IPS-NIHi7 (cell line): Measurements from ENCODE around the gene PDZD4.
A peak's percentile ranks its signal among the peaks of the same experiment; 100 is the strongest.

Experiments
- DNase-seq: peaks from one replicate; pipeline ENCODE4 v3.0.0; 2012; ENCODE audit warnings: mixed read lengths; ENCODE audit errors: extremely low spot score

The PDZD4 gene

DNA sequence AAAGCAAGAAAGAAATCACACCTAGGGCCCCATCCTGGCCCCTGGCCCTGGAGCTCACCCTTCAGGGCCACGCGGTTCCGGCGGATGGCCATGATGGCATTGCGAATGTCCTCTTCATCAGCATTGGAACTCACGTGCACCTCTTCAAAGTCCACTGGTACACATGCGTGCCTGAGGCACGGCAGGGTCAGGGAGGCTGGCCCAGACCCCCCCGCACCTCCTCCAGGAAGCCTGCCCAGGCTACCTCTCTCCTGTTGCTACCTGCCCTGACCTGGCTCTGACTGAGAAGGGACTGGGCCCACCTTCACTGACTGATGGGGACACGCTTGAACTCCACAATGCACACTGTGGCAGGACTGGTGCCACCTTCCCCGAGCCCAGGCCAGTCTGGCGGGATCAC is 40.7 kb downstream of the PDZD4 start:
- DNase-seq, result no peak

DNA sequence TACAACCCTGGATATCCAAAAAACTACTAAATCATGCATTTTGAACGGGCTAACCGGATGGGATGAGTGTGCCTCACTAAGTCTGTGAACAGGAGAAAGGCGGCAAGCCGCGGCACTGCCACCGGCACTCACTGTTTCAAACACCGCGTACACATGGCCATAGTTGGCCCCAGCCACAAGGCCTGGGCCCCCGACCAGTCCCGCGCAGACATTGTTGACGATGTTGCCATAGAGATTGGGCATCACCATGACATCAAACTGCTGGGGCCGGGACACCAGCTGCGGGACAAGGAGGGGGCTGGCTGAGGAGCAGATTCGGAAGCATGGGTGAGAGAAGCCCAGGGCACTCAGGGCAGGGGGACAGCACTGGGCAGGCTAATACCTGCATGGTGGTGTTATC is 43.7 kb downstream of the PDZD4 start:
- DNase-seq, result no peak

DNA sequence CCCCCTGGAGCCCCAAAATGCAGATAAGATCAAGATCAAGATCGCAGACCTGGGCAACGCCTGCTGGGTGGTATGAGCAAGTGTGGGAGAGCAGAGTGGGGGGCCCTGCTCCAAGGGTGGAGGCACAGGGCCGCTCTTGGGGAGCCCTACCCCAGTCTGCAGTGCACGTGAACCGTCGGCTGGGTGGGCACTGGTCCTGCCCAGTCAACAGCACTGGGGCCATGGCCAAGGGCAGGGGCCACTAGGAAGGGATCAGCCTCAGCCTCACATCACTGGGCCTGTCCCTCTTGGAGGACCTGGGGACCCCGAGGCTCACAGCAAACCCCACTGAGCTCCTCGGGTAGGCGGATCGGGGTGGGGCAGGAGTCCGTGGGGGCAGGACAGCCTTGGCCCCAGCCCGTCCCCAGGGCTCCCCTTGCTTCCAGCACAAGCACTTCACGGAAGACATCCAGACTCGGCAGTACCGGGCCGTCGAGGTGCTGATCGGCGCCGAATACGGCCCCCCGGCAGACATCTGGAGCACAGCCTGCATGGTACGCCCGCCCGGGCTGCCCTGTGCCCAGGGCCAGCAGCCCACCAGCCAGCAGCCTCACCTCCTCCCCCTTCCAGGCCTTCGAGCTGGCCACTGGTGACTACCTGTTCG is 45.9 kb downstream of the PDZD4 start:
- DNase-seq, result no peak

DNA sequence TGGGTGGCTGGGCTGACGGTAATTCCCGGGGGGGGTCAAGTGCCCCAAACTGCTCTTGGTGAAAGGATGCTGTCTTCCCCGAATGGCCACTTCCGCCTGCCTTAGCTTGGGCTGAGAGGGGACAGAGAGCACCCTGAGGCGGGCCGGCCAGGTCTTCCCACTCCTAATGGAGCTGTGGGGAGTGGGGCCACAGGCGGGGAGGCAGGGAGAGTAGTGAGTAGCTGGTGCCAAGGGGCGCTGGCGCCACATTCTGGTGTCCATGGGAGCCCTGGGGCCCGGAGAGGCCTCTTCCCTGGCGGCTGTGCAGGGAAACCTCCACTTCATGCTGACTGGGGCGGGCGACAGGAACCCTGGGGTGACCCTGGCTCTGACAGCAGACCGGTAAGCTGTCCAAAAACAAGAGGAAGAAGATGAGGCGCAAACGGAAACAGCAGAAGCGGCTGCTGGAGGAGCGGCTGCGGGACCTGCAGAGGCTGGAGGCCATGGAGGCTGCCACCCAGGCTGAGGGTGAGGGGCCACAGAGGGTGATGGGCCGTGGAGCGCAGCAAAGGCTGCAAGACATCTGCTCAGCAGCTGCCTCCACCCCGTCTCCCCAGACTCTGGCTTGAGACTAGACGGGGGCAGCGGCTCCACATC is 46.8 kb downstream of the PDZD4 start:
- DNase-seq, result no peak

DNA sequence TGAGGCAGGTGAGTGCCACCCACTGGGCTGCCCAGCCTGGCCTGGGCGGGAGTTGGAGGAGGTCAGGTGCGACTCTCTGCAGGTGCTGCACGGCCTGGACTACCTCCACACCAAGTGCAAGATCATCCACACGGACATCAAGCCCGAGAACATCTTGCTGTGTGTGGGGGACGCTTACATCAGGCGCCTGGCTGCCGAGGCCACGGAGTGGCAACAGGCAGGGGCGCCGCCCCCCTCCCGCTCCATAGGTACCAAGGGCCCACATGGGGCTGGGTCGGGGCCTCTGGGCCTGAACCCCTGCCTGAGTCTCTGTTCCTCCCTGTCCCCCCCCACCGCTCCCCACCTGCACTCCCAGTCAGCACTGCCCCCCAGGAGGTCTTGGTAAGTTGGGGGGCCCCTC is 47.5 kb downstream of the PDZD4 start:
- no peak for DNase-seq

DNA sequence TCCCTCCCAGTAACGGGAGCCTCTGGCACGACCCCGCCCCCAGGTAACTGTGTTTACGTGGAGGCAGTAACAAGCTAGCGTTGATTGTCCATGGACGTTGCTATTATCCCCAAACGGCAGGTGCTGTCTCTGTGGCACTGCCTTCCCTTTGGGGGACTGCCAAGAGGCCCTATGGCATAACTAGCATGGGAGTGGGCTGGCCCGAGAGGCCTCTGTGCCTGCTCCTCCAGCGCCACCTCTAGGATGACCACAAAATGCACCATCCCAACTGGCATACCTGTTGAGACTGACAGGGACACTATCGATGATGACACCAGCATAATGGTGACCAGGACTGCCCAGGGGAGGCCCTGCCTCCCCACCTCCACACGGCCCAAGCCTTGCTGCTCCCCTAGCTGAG is 48.0 kb downstream of the PDZD4 start:
- peak; percentile 50 for DNase-seq

DNA sequence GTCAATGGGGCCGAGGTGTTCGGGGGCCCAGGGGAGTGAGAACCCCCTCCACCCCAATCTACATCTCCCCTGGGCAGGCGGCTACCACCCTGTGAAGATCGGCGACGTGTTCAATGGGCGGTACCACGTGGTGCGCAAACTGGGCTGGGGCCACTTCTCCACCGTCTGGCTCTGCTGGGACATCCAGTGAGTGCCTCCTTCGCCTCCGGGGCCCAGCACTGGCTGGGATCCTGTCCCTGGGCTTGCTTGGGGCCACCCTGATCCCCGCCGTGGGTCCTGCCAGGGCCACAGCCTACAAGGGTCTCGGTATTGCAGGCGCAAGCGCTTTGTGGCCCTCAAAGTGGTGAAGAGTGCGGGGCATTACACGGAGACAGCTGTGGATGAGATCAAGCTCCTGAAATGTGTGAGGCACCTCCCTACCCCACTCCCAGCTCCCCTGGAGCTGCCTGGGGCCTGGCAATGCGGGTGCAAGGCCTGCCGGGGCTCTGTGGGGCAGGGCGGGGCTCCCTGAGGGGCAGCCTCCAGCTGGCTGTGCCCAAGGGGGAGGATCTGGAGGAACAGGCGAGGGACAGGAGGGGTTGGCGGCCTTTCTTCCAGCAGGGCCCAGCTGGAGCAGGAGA is 48.8 kb downstream of the PDZD4 start:
- no peak for DNase-seq

DNA sequence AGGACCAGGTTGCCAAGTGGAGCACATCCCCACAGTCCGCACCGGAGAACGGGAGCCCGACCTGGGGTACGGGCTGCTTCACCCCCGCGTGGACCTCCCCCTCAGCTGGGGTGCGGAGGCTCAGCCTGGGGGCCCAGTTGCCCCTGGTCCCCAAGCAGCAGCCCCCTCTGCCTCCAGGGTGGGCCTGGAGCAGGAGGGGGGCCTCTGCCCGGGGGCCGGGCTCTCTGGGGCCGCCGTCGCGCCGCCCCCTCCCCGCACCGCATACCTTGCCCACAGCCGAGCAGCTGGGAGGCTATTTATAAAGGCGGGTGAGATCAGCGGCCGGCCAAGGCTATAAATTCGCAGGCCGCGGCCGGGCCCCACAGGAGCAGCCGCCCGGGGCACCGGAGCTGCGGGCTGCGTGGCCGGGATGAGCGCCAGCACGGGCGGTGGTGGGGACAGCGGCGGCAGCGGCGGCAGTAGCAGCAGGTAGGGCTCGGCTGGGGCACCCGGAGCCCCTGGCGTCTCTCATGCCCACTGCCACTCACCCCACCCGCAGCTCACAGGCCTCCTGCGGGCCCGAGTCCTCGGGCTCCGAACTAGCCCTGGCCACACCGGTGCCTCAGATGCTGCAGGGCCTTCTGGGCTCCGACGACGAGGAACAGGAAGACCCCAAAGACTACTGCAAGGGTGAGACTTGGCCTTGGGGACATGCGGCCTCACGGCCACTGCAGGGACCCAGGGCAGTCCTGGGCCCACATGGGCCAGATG is 49.5 kb downstream of the PDZD4 start, which contains the start of gene SRPK3:
TSS of gene SRPK3 (plus strand) at position 364 of the 750 bp plus-strand sequence. CDS start at position 410, 46 bp downstream.
- DNase-seq, result no peak

DNA sequence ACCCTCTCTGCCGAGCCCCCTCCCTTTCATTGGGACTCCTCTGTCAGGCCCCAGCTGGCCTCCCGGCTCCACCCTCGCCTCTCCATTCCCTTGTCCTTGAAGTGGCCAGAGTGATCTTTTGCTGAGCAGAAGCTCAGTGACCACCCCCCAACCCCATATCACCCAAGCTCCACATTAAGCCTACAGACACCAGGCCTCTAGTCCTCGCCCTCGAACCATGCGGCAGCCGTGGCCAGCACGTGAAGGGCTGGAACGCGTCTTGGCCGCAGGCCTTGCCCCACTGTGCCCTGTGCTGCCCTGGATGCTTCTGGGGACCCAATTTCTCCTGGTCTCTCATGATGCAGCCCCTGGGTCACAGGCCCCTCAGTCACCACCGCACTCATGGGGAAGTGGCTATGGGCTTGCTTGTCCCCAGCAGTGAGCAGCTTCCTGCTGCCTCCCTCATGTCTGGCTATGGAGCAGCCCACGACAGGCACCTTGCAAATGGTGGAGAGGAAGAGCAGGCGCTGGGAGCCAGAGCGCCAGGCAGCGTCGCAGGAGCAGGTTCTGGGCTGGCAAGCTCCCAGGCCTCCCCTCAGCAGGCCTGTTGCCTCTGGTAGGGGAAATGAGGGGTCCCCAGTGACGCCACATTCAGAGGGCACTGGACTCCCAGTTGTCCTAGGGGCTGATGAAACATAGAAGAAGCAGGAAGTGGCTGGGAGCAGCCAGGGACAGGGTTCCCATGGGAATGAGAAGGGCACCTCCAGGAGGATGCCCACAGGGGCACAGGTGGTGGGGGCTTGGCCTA is 50.3 kb downstream of the PDZD4 start:
- no peak for DNase-seq

DNA sequence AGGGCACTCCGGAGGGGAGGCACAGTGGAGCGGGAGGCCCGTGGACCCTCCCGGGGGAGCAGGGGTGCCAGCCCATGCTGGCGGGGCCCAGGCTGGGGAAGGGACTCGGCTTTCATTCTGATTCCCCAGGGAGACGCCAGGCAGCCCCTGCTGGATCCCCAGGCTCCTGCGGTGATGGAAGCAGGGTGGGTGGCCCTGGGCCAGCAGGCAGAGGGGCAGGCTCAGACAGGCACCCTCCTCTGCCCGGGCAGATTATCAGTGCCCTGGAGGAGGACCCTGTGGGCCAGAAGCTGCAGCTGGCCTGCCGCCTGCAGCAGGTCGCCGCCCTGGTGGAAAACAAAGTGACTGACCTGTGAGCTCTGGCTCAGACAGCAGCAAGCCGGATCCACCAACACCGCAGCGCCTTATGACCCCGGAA is 51.7 kb downstream of the PDZD4 start:
- no peak for DNase-seq

DNA sequence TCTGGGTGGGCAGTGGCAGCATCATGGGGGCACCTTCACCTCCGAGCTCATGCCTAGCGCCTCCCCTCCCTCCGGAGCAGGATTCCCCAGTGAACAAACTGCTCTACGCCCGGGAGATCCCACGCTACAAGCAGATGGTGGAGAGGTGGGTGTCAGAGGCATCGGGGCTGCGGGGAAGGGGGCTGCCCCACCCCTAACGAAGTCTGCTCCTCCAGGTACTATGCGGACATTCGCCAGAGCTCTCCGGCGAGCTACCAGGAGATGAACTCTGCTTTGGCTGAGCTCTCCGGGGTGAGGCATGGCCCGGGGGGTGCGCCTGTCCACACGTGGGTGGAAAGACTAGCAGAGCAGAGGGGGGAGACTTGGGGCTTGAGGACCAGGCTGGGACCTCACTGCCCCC is 52.2 kb downstream of the PDZD4 start:
- DNase-seq, result no peak

DNA sequence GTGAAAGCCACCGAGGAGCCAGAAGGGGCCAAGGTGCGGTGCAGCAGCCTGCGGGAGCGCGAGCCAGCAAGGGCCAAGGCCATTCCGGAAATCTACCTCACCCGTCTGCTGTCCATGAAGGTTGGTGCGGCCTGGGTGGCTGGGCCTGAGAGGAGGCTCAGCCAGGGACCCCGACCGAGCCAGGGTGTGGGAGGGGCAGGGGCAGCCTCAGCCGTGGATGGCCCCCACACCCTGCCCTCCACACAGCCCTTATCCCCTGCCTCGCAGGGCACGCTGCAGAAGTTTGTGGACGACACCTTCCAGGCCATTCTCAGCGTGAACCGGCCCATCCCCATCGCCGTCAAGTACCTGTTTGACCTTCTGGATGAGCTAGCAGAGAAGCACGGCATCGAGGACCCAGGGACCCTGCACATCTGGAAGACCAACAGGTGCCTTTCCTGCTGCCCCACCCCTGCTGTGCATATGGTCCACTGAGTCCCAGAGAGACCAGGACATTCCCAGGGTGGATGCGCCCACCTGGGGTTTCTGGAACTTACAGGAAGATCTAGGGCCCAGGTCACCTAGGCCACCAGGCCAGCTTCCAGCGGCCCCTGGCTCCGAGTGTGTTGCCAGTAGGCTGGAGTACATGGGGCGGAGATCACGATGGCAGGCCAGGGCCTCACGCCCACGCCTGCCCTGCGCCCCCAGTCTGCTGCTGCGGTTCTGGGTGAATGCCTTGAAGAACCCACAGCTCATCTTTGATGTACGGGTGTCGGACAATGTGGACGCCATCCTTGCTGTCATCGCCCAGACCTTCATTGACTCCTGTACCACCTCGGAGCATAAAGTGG is 52.9 kb downstream of the PDZD4 start:
- no peak for DNase-seq

DNA sequence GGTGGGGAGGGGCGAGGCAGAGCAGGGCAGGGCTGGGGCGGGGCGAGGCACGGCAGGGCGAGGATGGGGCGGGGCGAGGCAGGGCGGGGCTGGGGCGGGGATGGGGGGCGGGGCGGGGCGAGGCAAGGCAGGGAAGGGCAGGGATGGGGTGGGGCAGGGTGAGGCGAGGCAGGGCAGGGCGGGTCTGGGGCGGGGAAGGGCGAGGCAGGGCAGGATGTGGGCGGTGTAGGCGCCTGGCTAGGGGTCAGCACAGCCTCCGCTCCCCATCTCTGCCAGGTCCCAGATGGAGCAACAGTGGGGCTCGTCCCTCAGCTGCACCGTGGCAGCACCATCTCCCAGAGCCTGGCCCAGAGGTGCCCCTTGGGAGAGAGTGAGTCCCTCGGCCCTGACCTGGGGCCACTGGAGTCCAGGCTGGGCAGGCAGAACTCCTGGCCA is 53.7 kb downstream of the PDZD4 start:
- DNase-seq, result no peak

DNA sequence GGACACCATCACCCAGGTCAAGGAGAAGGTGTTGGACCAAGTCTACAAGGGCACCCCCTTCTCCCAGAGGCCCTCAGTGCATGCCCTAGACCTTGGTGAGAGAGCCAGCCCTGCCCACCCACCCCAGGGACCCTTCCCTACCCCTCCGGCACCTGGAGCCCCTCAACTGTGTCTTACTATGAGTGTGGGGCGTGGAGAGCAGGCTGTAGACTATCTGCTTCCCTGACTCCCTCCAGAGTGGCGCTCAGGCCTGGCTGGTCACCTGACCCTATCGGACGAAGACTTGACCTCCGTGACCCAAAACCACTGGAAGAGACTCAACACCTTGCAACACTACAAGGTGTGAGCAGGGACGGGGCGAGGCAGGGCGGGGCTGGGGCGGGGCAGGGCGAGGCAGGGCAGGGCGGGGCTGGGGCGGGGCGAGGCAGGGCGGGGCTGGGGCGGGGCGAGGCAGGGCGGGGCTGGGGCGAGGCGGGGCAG is 54.2 kb downstream of the PDZD4 start:
- no peak for DNase-seq

DNA sequence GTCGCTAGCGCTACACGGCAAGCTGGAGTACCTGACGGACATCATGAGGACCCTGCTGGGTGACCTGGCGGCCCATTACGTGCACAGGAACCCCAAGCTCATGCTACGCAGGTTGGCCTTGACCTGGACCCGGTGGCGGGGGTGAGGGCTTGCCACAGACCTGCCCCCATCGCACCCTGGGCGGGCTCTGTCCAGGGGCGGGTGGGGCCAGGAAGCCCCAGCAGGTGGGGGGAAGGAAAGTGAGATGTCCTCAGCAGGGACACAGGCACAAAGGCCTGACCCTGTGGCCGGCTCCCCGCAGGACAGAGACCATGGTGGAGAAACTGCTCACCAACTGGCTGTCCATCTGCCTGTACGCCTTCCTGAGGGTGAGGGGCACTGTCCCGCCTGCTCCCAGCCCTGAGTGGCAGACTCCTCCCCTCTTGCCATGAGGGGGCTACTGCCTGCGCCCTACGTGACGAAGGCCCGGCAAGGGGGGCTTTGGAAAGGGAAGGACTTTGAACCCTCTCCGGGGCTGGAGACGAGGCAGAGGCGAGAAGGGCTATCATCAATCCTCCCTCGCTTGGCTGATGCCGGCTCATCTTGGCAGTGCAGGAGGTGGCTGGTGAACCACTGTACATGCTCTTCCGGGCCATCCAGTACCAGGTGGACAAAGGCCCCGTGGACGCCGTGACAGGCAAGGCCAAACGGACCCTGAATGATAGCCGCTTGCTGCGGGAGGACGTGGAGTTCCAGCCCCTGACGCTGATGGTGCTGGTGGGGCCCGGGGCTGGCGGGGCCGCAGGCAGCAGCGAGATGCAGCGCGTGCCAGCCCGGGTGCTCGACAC is 54.8 kb downstream of the PDZD4 start:
- DNase-seq, result no peak

DNA sequence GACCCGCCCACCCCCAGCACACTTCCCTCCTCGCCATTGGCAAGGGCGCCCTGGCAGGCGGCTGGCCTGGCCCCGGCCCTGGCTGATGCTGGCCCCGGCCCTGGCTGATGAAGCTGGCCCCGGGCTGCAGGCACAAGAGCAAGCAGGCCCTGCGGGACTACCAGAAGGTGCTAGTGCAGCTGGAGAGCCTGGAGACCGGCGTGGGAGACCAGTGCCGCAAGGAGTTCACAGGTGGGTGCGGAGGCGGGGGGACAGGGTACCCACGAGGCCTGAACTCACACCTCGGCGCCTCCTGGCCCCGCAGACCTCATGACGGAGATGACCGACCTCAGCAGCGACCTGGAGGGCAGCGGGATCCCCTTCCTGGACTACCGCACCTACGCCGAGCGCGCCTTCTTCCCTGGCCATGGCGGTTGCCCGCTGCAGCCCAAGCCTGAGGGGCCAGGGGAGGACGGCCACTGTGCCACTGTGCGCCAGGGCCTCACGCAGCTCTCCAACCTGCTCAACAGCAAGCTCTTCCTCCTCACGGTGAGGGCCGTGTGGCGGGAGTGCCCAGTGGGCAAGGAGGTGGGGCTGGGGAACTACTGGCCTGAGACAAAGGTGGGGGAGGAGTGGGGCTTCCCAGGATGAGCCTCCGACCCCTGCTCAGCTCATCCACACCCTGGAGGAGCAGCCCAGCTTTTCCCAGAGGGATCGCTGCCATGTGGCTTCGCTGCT is 55.6 kb downstream of the PDZD4 start:
- no peak for DNase-seq

DNA sequence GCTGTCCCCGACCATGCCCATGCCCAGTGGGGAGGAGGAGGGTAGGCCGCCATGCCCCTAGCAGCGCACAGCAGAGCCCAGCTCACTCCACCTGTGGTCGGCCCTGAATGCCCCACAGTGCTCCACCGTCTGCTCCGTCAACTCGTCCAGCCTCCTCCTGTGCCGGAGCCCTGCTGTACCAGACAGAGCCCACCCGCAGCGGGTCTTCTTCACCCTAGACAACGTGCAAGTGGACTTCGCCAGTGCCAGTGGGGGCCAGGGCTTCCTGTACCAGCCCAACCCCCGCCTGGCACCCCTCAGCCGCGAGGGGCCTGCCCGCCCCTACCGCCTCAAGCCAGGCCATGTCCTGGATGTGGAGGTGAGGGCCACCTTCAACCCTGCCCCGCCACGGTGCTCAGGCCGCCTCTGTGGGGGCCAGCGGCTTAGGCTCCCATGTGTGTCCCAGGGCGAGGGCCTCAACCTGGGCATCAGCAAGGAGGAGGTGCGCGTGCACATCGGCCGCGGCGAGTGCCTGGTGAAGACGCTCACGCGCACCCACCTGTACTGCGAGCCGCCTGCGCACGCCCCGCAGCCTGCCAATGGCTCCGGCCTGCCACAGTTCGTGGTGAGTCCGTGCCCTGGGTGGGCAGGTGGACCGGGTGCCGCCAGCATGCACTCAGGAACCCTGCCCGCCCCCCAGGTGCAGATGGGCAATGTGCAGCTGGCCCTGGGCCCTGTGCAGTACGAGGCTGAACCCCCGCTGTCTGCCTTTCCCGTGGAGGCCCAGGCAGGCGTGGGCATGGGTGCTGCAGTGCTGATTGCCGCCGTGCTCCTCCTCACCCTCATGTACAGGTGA is 56.4 kb downstream of the PDZD4 start:
- no peak for DNase-seq

DNA sequence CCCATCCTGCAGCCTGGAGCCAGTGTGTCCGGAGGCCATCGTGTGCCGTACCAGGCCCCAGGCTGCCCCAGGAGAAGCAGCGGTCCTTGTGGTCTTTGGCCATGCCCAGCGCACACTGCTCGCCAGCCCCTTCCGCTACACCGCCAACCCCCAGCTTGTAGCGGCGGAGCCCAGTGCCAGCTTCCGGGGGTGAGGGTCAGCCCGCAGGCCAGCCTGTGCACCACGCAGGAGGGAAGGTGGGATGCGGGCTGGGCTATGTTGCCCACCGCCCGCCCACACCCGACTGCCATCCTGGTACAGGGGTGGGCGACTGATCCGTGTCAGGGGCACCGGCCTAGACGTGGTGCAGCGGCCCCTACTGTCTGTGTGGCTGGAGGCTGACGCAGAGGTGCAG is 57.1 kb downstream of the PDZD4 start:
- no peak for DNase-seq
